ENCODE data around the gene MORN2.

The MORN2 gene

GRCh38 chr2:38835990-38836389 is 39.8 kb upstream of the MORN2 start:
- Histone ChIP-seq H3K4me3 (ENCODE audit: low read depth, low read length) (no peak overlapping the region), H3K27ac (ENCODE audit: extremely low read depth, low read depth, low read length) (no peak overlapping the region), H3K4me1 (ENCODE audit: control insufficient read depth, insufficient read depth, low read length) (no peaks in the 10 kb centered on the region), H3K36me3 (ENCODE audit: control insufficient read depth in 2 of 2, insufficient read depth in 1 of 2, low read length in 2 of 2) (peaks cover 29 to 51% of the 10 kb centered on the region in 2 experiments), H3K9me3 (ENCODE audit: control insufficient read depth, insufficient read depth, low read depth, low read length) (no peaks in the 10 kb centered on the region)
- ChIA-PET CTCF (interaction anchor here (1.1 to 2.1 kb wide), 6 partner anchors 16 to 254 kb away, joined by 4 to 19 read pairs (median 6); no protein-coding TSS in a partner anchor), POLR2A (interaction anchor here (1.1 kb wide), 1 partner anchor 85 kb away, joined by 4 read pairs; the partner anchor contains the start of gene SRSF7)
- TF ChIP-seq ZNF366 (tag by site-specific recombination; conservative IDR thresholded peaks at IDR 0.05), result no peak
- TF ChIP-seq ZNF266 (tag by site-specific recombination; IDR thresholded peaks at IDR 0.05; ENCODE audit: low read depth), result no peak
- TF ChIP-seq ZNF274 (IDR thresholded peaks at IDR 0.05; ENCODE audit: low read length), result no peak
- TF ChIP-seq ZNF274 (tag by site-specific recombination; IDR thresholded peaks at IDR 0.05; ENCODE audit: borderline replicate concordance), result no peak
- no peak for TF ChIP-seq ZBTB26 (tag by site-specific recombination; optimal IDR thresholded peaks at IDR 0.05)
- no peak for TF ChIP-seq YY2 (tag by site-specific recombination; IDR thresholded peaks at IDR 0.05)

DNA sequence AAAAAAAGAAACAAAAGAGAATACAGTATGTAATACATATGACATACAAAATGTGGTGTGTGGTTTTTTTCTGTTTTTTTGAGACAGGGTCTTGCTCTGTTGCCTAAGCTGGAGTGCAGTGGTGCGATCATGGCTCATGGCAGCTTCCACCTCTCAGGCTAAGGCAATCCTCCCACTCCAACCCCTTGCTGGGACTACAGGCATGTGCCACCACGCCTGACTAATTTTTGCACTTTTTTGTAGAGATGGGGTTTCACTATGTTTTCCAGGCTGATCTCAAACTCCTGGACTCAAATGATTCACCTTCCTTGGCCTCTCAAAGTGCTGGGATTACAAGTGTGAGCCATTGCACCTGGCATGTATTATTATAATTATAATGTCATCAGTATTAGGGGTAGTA is 39.0 kb upstream of the MORN2 start:
- Histone ChIP-seq H3K4me1 (ENCODE audit: control insufficient read depth, insufficient read depth, low read length) (no peaks in the 10 kb centered on the region), H3K9me3 (ENCODE audit: control insufficient read depth, insufficient read depth, low read depth, low read length) (no peaks in the 10 kb centered on the region), H3K36me3 (ENCODE audit: control insufficient read depth in 2 of 2, insufficient read depth in 1 of 2, low read length in 2 of 2) (peaks cover 27 to 59% of the 10 kb centered on the region in 2 experiments), H3K4me3 (ENCODE audit: low read depth, low read length) (no peak overlapping the region), H3K27ac (ENCODE audit: extremely low read depth, low read depth, low read length) (no peak overlapping the region)
- POLR2A ChIA-PET, result no interaction called here
- TF ChIP-seq KLF10 (tag by site-specific recombination; IDR thresholded peaks at IDR 0.05), result no peak
- no peak for TF ChIP-seq ZNF626 (tag by site-specific recombination; IDR thresholded peaks at IDR 0.05)
- TF ChIP-seq HOXD13 (CRISPR knock-in tag; IDR thresholded peaks at IDR 0.05; ENCODE audit: borderline replicate concordance), result no peak
- TF ChIP-seq KLF16 (tag by site-specific recombination; IDR thresholded peaks at IDR 0.05), result no peak
- TF ChIP-seq, protein P1, sequence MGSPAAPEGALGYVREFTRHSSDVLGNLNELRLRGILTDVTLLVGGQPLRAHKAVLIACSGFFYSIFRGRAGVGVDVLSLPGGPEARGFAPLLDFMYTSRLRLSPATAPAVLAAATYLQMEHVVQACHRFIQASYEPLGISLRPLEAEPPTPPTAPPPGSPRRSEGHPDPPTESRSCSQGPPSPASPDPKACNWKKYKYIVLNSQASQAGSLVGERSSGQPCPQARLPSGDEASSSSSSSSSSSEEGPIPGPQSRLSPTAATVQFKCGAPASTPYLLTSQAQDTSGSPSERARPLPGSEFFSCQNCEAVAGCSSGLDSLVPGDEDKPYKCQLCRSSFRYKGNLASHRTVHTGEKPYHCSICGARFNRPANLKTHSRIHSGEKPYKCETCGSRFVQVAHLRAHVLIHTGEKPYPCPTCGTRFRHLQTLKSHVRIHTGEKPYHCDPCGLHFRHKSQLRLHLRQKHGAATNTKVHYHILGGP (tag by site-specific recombination; IDR thresholded peaks at IDR 0.05), result no peak
- no peak for TF ChIP-seq ZNF704 (tag by site-specific recombination; IDR thresholded peaks at IDR 0.05)
- TF ChIP-seq YY2 (tag by site-specific recombination; IDR thresholded peaks at IDR 0.05), result no peak
- TF ChIP-seq SCRT2 (tag by site-specific recombination; IDR thresholded peaks at IDR 0.05), result no peak
- TF ChIP-seq ZNF221 (tag by site-specific recombination; IDR thresholded peaks at IDR 0.05; ENCODE audit: borderline replicate concordance), result no peak
- no peak for TF ChIP-seq GLI4 (tag by site-specific recombination; IDR thresholded peaks at IDR 0.05)
- no peak for TF ChIP-seq ZNF768 (tag by site-specific recombination; IDR thresholded peaks at IDR 0.05)
- no peak for TF ChIP-seq SALL2 (tag by site-specific recombination; IDR thresholded peaks at IDR 0.05; ENCODE audit: borderline replicate concordance)
- TF ChIP-seq ZXDB (tag by site-specific recombination; IDR thresholded peaks at IDR 0.05), result no peak
- TF ChIP-seq ZNF433 (tag by site-specific recombination; IDR thresholded peaks at IDR 0.05; ENCODE audit: low read depth), result no peak
- TF ChIP-seq SCRT1 (tag by site-specific recombination; IDR thresholded peaks at IDR 0.05; ENCODE audit: borderline replicate concordance), result no peak
- no peak for TF ChIP-seq REPIN1 (tag by site-specific recombination; IDR thresholded peaks at IDR 0.05; ENCODE audit: low read depth)
- TF ChIP-seq, protein P2, sequence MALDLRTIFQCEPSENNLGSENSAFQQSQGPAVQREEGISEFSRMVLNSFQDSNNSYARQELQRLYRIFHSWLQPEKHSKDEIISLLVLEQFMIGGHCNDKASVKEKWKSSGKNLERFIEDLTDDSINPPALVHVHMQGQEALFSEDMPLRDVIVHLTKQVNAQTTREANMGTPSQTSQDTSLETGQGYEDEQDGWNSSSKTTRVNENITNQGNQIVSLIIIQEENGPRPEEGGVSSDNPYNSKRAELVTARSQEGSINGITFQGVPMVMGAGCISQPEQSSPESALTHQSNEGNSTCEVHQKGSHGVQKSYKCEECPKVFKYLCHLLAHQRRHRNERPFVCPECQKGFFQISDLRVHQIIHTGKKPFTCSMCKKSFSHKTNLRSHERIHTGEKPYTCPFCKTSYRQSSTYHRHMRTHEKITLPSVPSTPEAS (tag by site-specific recombination; IDR thresholded peaks at IDR 0.05), result no peak
- no peak for TF ChIP-seq ZNF610 (tag by site-specific recombination; IDR thresholded peaks at IDR 0.05; ENCODE audit: borderline replicate concordance)
- TF ChIP-seq ZNF121 (tag by site-specific recombination; IDR thresholded peaks at IDR 0.05), result no peak
- no peak for TF ChIP-seq ZNF423 (tag by site-specific recombination; IDR thresholded peaks at IDR 0.05)
- CTCF ChIA-PET, result interaction anchor here (0.6 to 0.9 kb wide), 2 partner anchors 21 to 1989 kb away, joined by 3 to 6 read pairs; no protein-coding TSS in a partner anchor

Data from HEK293 (cell line).